Endothelial cell of umbilical vein (primary cell): ENCODE data around the gene BRD1. TPM values are rescaled to one million over a fixed set of nuclear protein-coding genes. Genes with fewer than 3 reads are reported as not detected.

ENCODE experiments used
- BruUV-seq: library from RNA; stranded (reverse); fragments of 400-500 nt; replicated peaks from 2 replicates; lab custom pipeline; 2021; lab: Mats Ljungman, UMichigan
- CTCF ChIA-PET: fragments of 300-600, 350-600 bp; sonication (Branson Sonifier 250); formaldehyde crosslinking; loops from one replicate; lab custom pipeline; 2021; ENCODE audit warnings: antibody characterized with exemption, inconsistent platforms; lab: Charles Lee
- POLR2A ChIA-PET: fragments of 300-600, 350-600 bp; sonication (Branson Sonifier 250); formaldehyde crosslinking; loops from one replicate; lab custom pipeline; 2021; ENCODE audit warnings: antibody characterized with exemption, inconsistent platforms; lab: Charles Lee
- DNase-seq: peaks from one replicate; pipeline ENCODE4 v3.0.0-alpha.2; 2011; ENCODE audit warnings: low read depth, low spot score
- FAIRE-seq: peaks from 2 replicates; lab custom pipeline; 2011; peaks lifted over from hg19 to GRCh38; lab: Jason Lieb, UNC
- H2AFZ ChIP-seq: 2 replicates; pipeline ENCODE4 v1.6.0; 2012; ENCODE audit warnings: low read depth, low read length, control low read depth, inconsistent platforms
- H3K27ac ChIP-seq: 2 replicates; pipeline ENCODE4 v1.5.1; 2011; ENCODE audit warnings: low read depth, mild to moderate bottlenecking, control low read depth, low read length, moderate library complexity; ENCODE audit not compliant: insufficient read depth
- H3K27me3 ChIP-seq, 2 experiments: 2 replicates each; pipeline versions ENCODE4 v1.6.0 to v1.6.1; 2011; ENCODE audit warnings: low read length in 2 of 2, mixed read lengths in 1 of 2; ENCODE audit not compliant: control insufficient read depth in 2 of 2, insufficient read depth in 2 of 2
- H3K36me3 ChIP-seq, 2 experiments: 2 replicates in 1 of 2; 3 replicates in 1 of 2; pipeline ENCODE4 v1.5.1; 2011; ENCODE audit warnings: low read length in 2 of 2, mild to moderate bottlenecking in 1 of 2, moderate library complexity in 1 of 2; ENCODE audit not compliant: control insufficient read depth in 2 of 2, insufficient read depth in 2 of 2; ENCODE audit errors: extremely low read depth in 1 of 2
- H3K4me1 ChIP-seq: 3 replicates; pipeline ENCODE4 v1.5.1; 2011; ENCODE audit warnings: mild to moderate bottlenecking, low read length; ENCODE audit not compliant: control insufficient read depth, insufficient read depth; ENCODE audit errors: extremely low read depth
- H3K4me2 ChIP-seq: 2 replicates; pipeline ENCODE4 v1.6.1; 2011; ENCODE audit warnings: low read length, control low read depth, mixed read lengths; ENCODE audit not compliant: insufficient read depth
- H3K4me3 ChIP-seq, 3 experiments: fragments of 200-600 bp in 1 of 3; sonication (generic), shearing (Covaris generic) in 1 of 3; replicated peaks in 1 of 3; 2 replicates each; pipeline ENCODE4 v1.5.1; 2011 to 2016; ENCODE audit warnings: control low read depth in 3 of 3, low read length in 3 of 3, mild to moderate bottlenecking in 2 of 3, inconsistent platforms in 1 of 3, low read depth in 1 of 3, moderate library complexity in 1 of 3; ENCODE audit not compliant: insufficient read depth in 1 of 3
- H3K79me2 ChIP-seq: 2 replicates; pipeline ENCODE4 v1.6.0; 2012; ENCODE audit warnings: low read length, inconsistent platforms; ENCODE audit not compliant: control insufficient read depth, insufficient read depth
- H3K9ac ChIP-seq: replicated peaks from 2 replicates; pipeline ENCODE3; 2011; ENCODE audit warnings: low read length, control low read depth; ENCODE audit not compliant: insufficient read depth; ENCODE audit errors: extremely low read depth
- H3K9me1 ChIP-seq: replicated peaks from 3 replicates; pipeline ENCODE4 v1.6.0; 2011; ENCODE audit warnings: mild to moderate bottlenecking, low read length; ENCODE audit not compliant: control insufficient read depth, insufficient read depth; ENCODE audit errors: extremely low read depth
- H3K9me3 ChIP-seq: replicated peaks from 2 replicates; pipeline ENCODE4 v1.5.1; 2012; ENCODE audit warnings: low read length, inconsistent platforms; ENCODE audit not compliant: control insufficient read depth, insufficient read depth
- H4K20me1 ChIP-seq: replicated peaks from 2 replicates; pipeline ENCODE3; 2011; ENCODE audit warnings: mild to moderate bottlenecking, low read length; ENCODE audit not compliant: control insufficient read depth, insufficient read depth; ENCODE audit errors: extremely low read depth
- EZH2 ChIP-seq: IDR thresholded peaks from 2 replicates; pipeline ENCODE4 v1.6.1; 2012; ENCODE audit warnings: borderline replicate concordance, low read depth, mild to moderate bottlenecking, moderate library complexity, low read length, inconsistent platforms; ENCODE audit not compliant: severe bottlenecking
- FOS ChIP-seq: IDR thresholded peaks from 2 replicates; pipeline ENCODE4 v1.6.1; 2011; ENCODE audit warnings: mild to moderate bottlenecking, low read length, moderate library complexity, borderline replicate concordance; ENCODE audit not compliant: insufficient read depth
- GATA2 ChIP-seq: IDR thresholded peaks from 2 replicates; pipeline ENCODE4 v1.7.0; 2011; ENCODE audit warnings: low read depth, mild to moderate bottlenecking, moderate library complexity, mixed read lengths, low read length; ENCODE audit not compliant: insufficient read length, insufficient read depth
- JUN ChIP-seq: IDR thresholded peaks from 2 replicates; pipeline ENCODE4 v1.6.1; 2011; ENCODE audit warnings: borderline replicate concordance, low read depth; ENCODE audit not compliant: insufficient read length, insufficient read depth
- MYC ChIP-seq: IDR thresholded peaks from one replicate; pipeline ENCODE4 v1.6.1; 2011; ENCODE audit warnings: mild to moderate bottlenecking, low read depth, low read length
- POLR2A ChIP-seq: IDR thresholded peaks from 2 replicates; pipeline ENCODE4 v1.6.1; 2012; ENCODE audit warnings: low read depth, mild to moderate bottlenecking, control low read depth, low read length
- POLR2AphosphoS5 ChIP-seq: IDR thresholded peaks from 2 replicates; pipeline ENCODE4 v1.6.1; 2012; ENCODE audit warnings: low read depth, mild to moderate bottlenecking, control low read depth, low read length, moderate library complexity; ENCODE audit not compliant: insufficient read depth
- dilution Hi-C: fragments of 300-500 bp; cut with MboI; formaldehyde crosslinking; loops from one replicate; pipeline ENCODE4 v1.15.0; 2019; ENCODE audit warnings: low sequenced_read_pairs; ENCODE audit not compliant: extremely low pct_ligation_motif_present
- intact Hi-C: fragments of 100-400 bp; cut with micrococcal nuclease; formaldehyde crosslinking; loops from one replicate; pipeline ENCODE4 v1.10.0; 2022
- polyA plus RNA-seq, 4 experiments: library from polyadenylated mRNA; depleted of rRNA in 3 of 4; stranded (reverse) in 3 of 4; unstranded in 1 of 4; fragments of >200 nt; gene quantifications; 2 replicates each; pipeline versions ENCODE4 v1.2.1 to v1.2.3, GENCODE V29; 2011 to 2012; ENCODE audit warnings: missing spikeins in 1 of 4
- total RNA-seq: library from RNA; stranded (reverse); gene quantifications from 2 replicates; pipeline ENCODE4 v1.2.3, GENCODE V29; 2021
- TF ChIP-seq, protein P1 (sequence below): IDR thresholded peaks from 2 replicates; pipeline ENCODE4 v1.6.1; 2011; ENCODE audit not compliant: insufficient read depth, insufficient read length
- TF ChIP-seq, protein P2 (sequence below), 2 donors: IDR thresholded peaks; 1 replicate in 1 of 2; 2 replicates in 1 of 2; pipeline ENCODE4 v1.5.1; 2011; ENCODE audit warnings: low read length in 2 of 2, mild to moderate bottlenecking in 2 of 2, moderate library complexity in 2 of 2, control low read depth in 1 of 2, inconsistent platforms in 1 of 2, low read depth in 1 of 2; ENCODE audit not compliant: insufficient read depth in 1 of 2; ENCODE audit errors: extremely low read depth in 1 of 2

Gene BRD1
- total and polyA plus RNA-seq, 2 donors (not counting 3 experiments of a cell fraction or from before 2014, with no cell fraction given) = 8.1 to 41.1 TPM

- no peaks in the 10 kb centered on the region for H3K9me3 ChIP-seq
- H3K27me3 ChIP-seq = no peaks in the 10 kb centered on the region
- no TSS peak for BruUV-seq
- dilution Hi-C loops (no loop called here), intact Hi-C loops (no loop called here)
- H3K4me2 ChIP-seq = no peak overlapping the region
- H2AFZ ChIP-seq = no peak overlapping the region
- H3K9ac ChIP-seq = no peak overlapping the region
- DNase-seq (no peak), FAIRE-seq (no peak)
- no peaks in the 10 kb centered on the region for H3K36me3 ChIP-seq
- no peaks in the 10 kb centered on the region for H3K9me1 ChIP-seq
- no peak overlapping the region for H3K4me3 ChIP-seq
- no peaks in the 10 kb centered on the region for H3K4me1 ChIP-seq
- H3K27ac ChIP-seq = no peak overlapping the region
- CTCF ChIA-PET = no interaction called here
- POLR2A ChIA-PET = no interaction called here
- no peaks in the 10 kb centered on the region for H3K79me2 ChIP-seq
- TF ChIP-seq, protein P1, sequence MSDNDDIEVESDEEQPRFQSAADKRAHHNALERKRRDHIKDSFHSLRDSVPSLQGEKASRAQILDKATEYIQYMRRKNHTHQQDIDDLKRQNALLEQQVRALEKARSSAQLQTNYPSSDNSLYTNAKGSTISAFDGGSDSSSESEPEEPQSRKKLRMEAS = no peak
- TF ChIP-seq MYC = no peak
- TF ChIP-seq GATA2 = no peak
- no peak for TF ChIP-seq FOS
- no peak for TF ChIP-seq POLR2AphosphoS5
- no peak for TF ChIP-seq POLR2A
- TF ChIP-seq, protein P2, sequence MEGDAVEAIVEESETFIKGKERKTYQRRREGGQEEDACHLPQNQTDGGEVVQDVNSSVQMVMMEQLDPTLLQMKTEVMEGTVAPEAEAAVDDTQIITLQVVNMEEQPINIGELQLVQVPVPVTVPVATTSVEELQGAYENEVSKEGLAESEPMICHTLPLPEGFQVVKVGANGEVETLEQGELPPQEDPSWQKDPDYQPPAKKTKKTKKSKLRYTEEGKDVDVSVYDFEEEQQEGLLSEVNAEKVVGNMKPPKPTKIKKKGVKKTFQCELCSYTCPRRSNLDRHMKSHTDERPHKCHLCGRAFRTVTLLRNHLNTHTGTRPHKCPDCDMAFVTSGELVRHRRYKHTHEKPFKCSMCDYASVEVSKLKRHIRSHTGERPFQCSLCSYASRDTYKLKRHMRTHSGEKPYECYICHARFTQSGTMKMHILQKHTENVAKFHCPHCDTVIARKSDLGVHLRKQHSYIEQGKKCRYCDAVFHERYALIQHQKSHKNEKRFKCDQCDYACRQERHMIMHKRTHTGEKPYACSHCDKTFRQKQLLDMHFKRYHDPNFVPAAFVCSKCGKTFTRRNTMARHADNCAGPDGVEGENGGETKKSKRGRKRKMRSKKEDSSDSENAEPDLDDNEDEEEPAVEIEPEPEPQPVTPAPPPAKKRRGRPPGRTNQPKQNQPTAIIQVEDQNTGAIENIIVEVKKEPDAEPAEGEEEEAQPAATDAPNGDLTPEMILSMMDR (IDR thresholded peaks at IDR 0.05; ENCODE audit: extremely low read depth in 1 of 2, insufficient read depth in 1 of 2, low read depth in 1 of 2, low read length in 2 of 2) = no peak
- no peak for TF ChIP-seq EZH2
- TF ChIP-seq JUN = no peak
- H4K20me1 ChIP-seq = no peaks in the 10 kb centered on the region
These were observed 73.5 kb downstream of the BRD1 start for GRCh38 chr22:49753961-49754695.
